HG03045 (cell line): ENCODE results near the gene SLC9A3.

Source experiments
- ATAC-seq: cut with Tn5 transposase; IDR thresholded peaks from one replicate; pipeline ENCODE4 v1.9.1; 2021; ENCODE audit warnings: mild to moderate bottlenecking, moderate library complexity; ENCODE audit not compliant: unreplicated experiment

The SLC9A3 gene

GRCh38 chr5:464843-465590 lies 59.2 kb downstream of the SLC9A3 start:
- ATAC-seq: no peak

GRCh38 chr5:464446-464842 lies 59.8 kb downstream of the SLC9A3 start:
- no peak for ATAC-seq

- no peak for ATAC-seq
These were observed 60.3 kb downstream of the SLC9A3 start for GRCh38 chr5:463952-464351.

- ATAC-seq: no peak
These were observed 60.9 kb downstream of the SLC9A3 start for GRCh38 chr5:463301-463700.

- ATAC-seq: no peak
These were observed 62.2 kb downstream of the SLC9A3 start for GRCh38 chr5:462051-462481.

- ATAC-seq: no peak
These were observed 64.0 kb downstream of the SLC9A3 start for GRCh38 chr5:460273-460625.

- ATAC-seq: no peak
These were observed 64.5 kb downstream of the SLC9A3 start for GRCh38 chr5:459562-460272.

- no peak for ATAC-seq
These were observed 65.5 kb downstream of the SLC9A3 start for GRCh38 chr5:458547-459353.

- ATAC-seq: no peak
These were observed 66.9 kb downstream of the SLC9A3 start for GRCh38 chr5:457195-457961.

GRCh38 chr5:456351-457194 lies 67.7 kb downstream of the SLC9A3 start:
- no peak for ATAC-seq

- no peak for ATAC-seq
These were observed 68.4 kb downstream of the SLC9A3 start for GRCh38 chr5:455806-456205.

GRCh38 chr5:454936-455335 lies 69.3 kb downstream of the SLC9A3 start:
- no peak for ATAC-seq

- no peak for ATAC-seq
These were observed 70.3 kb downstream of the SLC9A3 start for GRCh38 chr5:453725-454481.

GRCh38 chr5:452978-453710 lies 71.1 kb downstream of the SLC9A3 start:
- no peak for ATAC-seq

- no peak for ATAC-seq
These were observed 72.4 kb downstream of the SLC9A3 start for GRCh38 chr5:451587-452458.

- ATAC-seq: no peak
These were observed 75.1 kb downstream of the SLC9A3 start for GRCh38 chr5:449151-449550.

GRCh38 chr5:448766-449090 lies 75.5 kb downstream of the SLC9A3 start:
- no peak for ATAC-seq
